ENCODE data around the gene OR2V2.

GRCh38 chr5:181131514-181131913 lies 15.9 kb upstream of the OR2V2 start:
- no peak for TF ChIP-seq REST (IDR thresholded peaks at IDR 0.05; ENCODE audit: insufficient read depth in 1 of 2, low read depth in 2 of 2, low read length in 2 of 2)
- TF ChIP-seq POLR2AphosphoS5 (IDR thresholded peaks at IDR 0.05; ENCODE audit: low read depth, low read length) = no peak
- no peak for TF ChIP-seq FOXP2 (optimal IDR thresholded peaks at IDR 0.05; ENCODE audit: borderline replicate concordance, extremely low read depth, extremely low read length, insufficient read depth)

Measured in PFSK-1 (cell line).